ENCODE measurements around the gene SNX21.

- TF ChIP-seq CTCF (IDR thresholded peaks at IDR 0.05; ENCODE audit: insufficient read depth, low read length) = no peak
- TF ChIP-seq POLR2AphosphoS5 (IDR thresholded peaks at IDR 0.05; ENCODE audit: low read depth) = peak; percentile 33
- TF ChIP-seq REST (IDR thresholded peaks at IDR 0.05; ENCODE audit: insufficient replicate concordance, low read depth) = no peak
These were observed 41.1 kb upstream of the SNX21 start for GRCh38 chr20:45792317-45793118.

All from HL-60 (cell line).